ENCODE measurements around the gene SHISA6. TPM values are rescaled to one million over a fixed set of nuclear protein-coding genes. Genes with fewer than 3 reads are reported as not detected.

Gene SHISA6
- total RNA-seq, 4 donors from 2014 or later: under 0.01 to 0.88 (median 0.26) TPM

DNA sequence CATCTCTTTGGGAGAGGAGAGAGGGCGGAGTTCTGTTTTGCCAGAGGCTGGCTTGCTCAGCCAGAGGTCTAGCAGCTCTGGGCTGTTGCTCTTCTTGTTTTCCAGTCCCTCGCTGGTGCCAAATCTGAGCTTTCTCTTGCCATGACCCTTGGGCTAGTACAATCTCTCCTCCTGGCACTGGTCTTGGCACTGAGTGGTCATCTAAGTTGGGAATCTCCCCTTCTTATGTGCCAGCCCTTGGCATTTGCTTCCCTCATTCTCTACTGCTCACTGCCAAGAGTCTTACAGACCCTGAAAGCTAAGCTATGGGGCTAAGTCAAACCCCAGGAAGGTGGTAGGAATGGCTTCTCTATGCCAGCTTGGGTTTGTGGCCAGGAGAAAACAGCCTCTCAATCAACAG is 148.6 kb downstream of the SHISA6 start:
- TF ChIP-seq, protein P1, sequence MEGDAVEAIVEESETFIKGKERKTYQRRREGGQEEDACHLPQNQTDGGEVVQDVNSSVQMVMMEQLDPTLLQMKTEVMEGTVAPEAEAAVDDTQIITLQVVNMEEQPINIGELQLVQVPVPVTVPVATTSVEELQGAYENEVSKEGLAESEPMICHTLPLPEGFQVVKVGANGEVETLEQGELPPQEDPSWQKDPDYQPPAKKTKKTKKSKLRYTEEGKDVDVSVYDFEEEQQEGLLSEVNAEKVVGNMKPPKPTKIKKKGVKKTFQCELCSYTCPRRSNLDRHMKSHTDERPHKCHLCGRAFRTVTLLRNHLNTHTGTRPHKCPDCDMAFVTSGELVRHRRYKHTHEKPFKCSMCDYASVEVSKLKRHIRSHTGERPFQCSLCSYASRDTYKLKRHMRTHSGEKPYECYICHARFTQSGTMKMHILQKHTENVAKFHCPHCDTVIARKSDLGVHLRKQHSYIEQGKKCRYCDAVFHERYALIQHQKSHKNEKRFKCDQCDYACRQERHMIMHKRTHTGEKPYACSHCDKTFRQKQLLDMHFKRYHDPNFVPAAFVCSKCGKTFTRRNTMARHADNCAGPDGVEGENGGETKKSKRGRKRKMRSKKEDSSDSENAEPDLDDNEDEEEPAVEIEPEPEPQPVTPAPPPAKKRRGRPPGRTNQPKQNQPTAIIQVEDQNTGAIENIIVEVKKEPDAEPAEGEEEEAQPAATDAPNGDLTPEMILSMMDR (IDR thresholded peaks at IDR 0.05): no peak
- no peak for TF ChIP-seq POLR2A (IDR thresholded peaks at IDR 0.05)
- no peak overlapping the region for H3K4me3 ChIP-seq (replicated peaks in 1 of 3)
- intact Hi-C loops (cut with DNase I): no loop called here
- no peak for DNase-seq
- H3K4me1 ChIP-seq: no peaks in the 10 kb centered on the region
- H3K36me3 ChIP-seq: no peaks in the 10 kb centered on the region
- H3K27ac ChIP-seq: no peak overlapping the region
- H3K9me3 ChIP-seq: no peaks in the 10 kb centered on the region
- H3K27me3 ChIP-seq: no peaks in the 10 kb centered on the region
- 91 to 97% methylated on average over 2 of the region's 2 CpGs for WGBS, 2 donors

- H3K36me3 ChIP-seq: no peaks in the 10 kb centered on the region
- H3K4me3 ChIP-seq (replicated peaks in 1 of 3): no peak overlapping the region
- no peaks in the 10 kb centered on the region for H3K27me3 ChIP-seq
- intact Hi-C loops (cut with DNase I): no loop called here
- 72 to 76% methylated on average over 4 of the region's 4 CpGs for WGBS, 2 donors
- TF ChIP-seq POLR2A (IDR thresholded peaks at IDR 0.05): no peak
- TF ChIP-seq, protein P1 (IDR thresholded peaks at IDR 0.05): no peak
- DNase-seq: no peak
- no peaks in the 10 kb centered on the region for H3K4me1 ChIP-seq
- H3K9me3 ChIP-seq: no peaks in the 10 kb centered on the region
- no peak overlapping the region for H3K27ac ChIP-seq
Measured at GRCh38 chr17:11391134-11391533, 150.1 kb downstream of the SHISA6 start.

DNA sequence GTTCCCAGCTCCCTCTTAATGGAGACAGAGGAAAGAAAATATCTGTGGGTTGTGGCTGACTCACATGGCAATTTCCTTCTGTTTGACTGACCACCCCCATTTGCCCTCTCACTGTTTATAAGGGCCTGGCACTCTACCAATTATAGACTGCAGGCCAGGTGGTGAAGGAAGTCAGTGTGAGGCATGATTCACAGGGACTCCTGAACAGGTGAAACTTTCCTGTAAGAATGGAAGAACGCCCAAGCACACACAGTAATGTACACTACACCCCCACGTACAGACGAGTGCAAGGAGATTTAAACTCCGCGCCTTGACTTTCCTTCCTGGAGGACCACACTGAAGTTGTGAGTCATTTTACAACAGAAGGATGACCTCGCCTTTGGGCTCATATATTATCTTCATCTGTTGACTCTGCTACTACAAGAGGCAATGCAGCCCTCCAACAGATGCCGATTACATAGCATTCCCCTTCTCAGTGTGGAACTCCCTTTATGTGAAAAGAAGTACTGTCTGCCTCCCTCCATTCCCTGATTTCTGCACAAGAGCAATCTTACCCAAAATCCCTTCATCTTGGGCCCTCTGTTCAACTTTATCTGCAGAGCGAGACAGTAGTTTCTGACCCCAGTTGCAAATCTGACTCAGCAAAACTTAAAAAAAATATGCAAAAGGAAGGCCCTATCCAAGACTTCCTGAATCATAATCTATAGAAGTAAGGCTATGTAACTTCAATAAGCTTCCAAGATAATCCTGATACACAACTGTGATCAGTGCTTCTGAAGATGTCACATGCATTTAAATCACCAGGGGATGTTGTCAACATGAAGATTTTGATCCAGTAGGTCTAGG is 163.6 kb downstream of the SHISA6 start:
- H3K27me3 ChIP-seq: no peaks in the 10 kb centered on the region
- WGBS, 2 donors: 51 to 58% methylated on average over 8 of the region's 8 CpGs
- no peak for TF ChIP-seq POLR2A (IDR thresholded peaks at IDR 0.05)
- TF ChIP-seq, protein P1 (IDR thresholded peaks at IDR 0.05): no peak
- intact Hi-C loops (cut with DNase I): no loop called here
- H3K4me1 ChIP-seq: no peaks in the 10 kb centered on the region
- H3K4me3 ChIP-seq (replicated peaks in 1 of 3): no peak overlapping the region
- no peaks in the 10 kb centered on the region for H3K36me3 ChIP-seq
- no peaks in the 10 kb centered on the region for H3K9me3 ChIP-seq
- H3K27ac ChIP-seq: no peak overlapping the region
- peak; percentile 21 to 29 for DNase-seq

GRCh38 chr17:11406716-11407115 is 165.7 kb downstream of the SHISA6 start:
- DNase-seq: no peak
- no peak for TF ChIP-seq POLR2A (IDR thresholded peaks at IDR 0.05)
- TF ChIP-seq, protein P1 (IDR thresholded peaks at IDR 0.05): no peak
- no peaks in the 10 kb centered on the region for H3K9me3 ChIP-seq
- no peak overlapping the region for H3K27ac ChIP-seq
- intact Hi-C loops (cut with DNase I): no loop called here
- no peaks in the 10 kb centered on the region for H3K4me1 ChIP-seq
- no peak overlapping the region for H3K4me3 ChIP-seq (replicated peaks in 1 of 3)
- H3K36me3 ChIP-seq: no peaks in the 10 kb centered on the region
- 70 to 75% methylated on average over 3 of the region's 3 CpGs for WGBS, 2 donors
- H3K27me3 ChIP-seq: no peaks in the 10 kb centered on the region

DNA sequence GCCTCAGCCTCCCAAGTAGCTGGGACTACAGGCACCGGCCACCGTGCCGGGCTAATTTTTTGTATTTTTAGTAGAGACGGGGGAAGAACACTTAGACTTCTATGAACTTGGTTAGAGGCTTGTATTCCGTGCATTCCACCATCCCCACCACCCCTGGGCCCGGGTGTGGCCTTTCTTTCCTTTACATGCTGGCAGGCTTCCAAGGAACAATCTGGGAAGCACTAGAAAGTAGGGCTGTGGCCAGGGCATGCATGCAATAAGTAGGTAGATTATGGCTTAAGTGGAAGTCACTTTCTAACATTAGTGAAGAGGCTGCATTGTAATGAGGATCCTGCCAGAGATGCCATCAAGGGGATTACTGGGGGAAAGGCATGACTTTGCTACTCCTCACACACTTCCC is 171.6 kb downstream of the SHISA6 start:
- 28 to 44% methylated on average over 6 of the region's 6 CpGs for WGBS, 2 donors
- TF ChIP-seq, protein P1 (IDR thresholded peaks at IDR 0.05): no peak
- TF ChIP-seq POLR2A (IDR thresholded peaks at IDR 0.05): no peak

More for the DNA sequence above, 171.6 kb downstream of the SHISA6 start:
- H3K9me3 ChIP-seq: no peaks in the 10 kb centered on the region
- intact Hi-C loops (cut with DNase I): no loop called here
- H3K4me1 ChIP-seq: no peaks in the 10 kb centered on the region
- no peaks in the 10 kb centered on the region for H3K36me3 ChIP-seq
- no peak for DNase-seq
- H3K27me3 ChIP-seq: no peaks in the 10 kb centered on the region
- no peak overlapping the region for H3K4me3 ChIP-seq (replicated peaks in 1 of 3)
- H3K27ac ChIP-seq: no peak overlapping the region

All from thyroid gland (tissue), 4 donors.